PC-3 (cell line): ENCODE data around the gene MAP2K5.

Source experiments
- EZH2 ChIP-seq: fragments of 300-600 bp; sonication (generic); IDR thresholded peaks from one replicate; pipeline ENCODE4 v1.6.1; 2017; ENCODE audit warnings: antibody characterized with exemption, mild to moderate bottlenecking, low read length; ENCODE audit not compliant: unreplicated experiment
- TF ChIP-seq, protein P1 (sequence below): fragments of 300-600 bp; sonication (generic); conservative IDR thresholded peaks from 2 replicates; pipeline ENCODE4 v1.5.1; 2017; ENCODE audit warnings: antibody characterized with exemption, low read depth, mild to moderate bottlenecking, low read length

GRCh38 chr15:67815036-67815592, 272.6 kb downstream of the MAP2K5 start:
- TF ChIP-seq, protein P1, sequence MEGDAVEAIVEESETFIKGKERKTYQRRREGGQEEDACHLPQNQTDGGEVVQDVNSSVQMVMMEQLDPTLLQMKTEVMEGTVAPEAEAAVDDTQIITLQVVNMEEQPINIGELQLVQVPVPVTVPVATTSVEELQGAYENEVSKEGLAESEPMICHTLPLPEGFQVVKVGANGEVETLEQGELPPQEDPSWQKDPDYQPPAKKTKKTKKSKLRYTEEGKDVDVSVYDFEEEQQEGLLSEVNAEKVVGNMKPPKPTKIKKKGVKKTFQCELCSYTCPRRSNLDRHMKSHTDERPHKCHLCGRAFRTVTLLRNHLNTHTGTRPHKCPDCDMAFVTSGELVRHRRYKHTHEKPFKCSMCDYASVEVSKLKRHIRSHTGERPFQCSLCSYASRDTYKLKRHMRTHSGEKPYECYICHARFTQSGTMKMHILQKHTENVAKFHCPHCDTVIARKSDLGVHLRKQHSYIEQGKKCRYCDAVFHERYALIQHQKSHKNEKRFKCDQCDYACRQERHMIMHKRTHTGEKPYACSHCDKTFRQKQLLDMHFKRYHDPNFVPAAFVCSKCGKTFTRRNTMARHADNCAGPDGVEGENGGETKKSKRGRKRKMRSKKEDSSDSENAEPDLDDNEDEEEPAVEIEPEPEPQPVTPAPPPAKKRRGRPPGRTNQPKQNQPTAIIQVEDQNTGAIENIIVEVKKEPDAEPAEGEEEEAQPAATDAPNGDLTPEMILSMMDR = no peak
- TF ChIP-seq EZH2 = no peak
